SU-DHL-6 (cell line): Measurements from ENCODE around the gene C1orf185.

ENCODE experiments used
- H2AFZ ChIP-seq: fragments of 200-600 bp; sonication (generic); 2 replicates; pipeline ENCODE4 v1.6.1; 2014; ENCODE audit warnings: low read depth, mild to moderate bottlenecking, moderate library complexity, mixed read lengths, antibody characterized with exemption, low read length; ENCODE audit not compliant: severe bottlenecking
- H3F3A ChIP-seq: fragments of 200-600 bp; shearing (Covaris generic); 2 replicates; pipeline ENCODE4 v1.6.0; 2016; ENCODE audit warnings: antibody characterized with exemption, mild to moderate bottlenecking; ENCODE audit not compliant: insufficient read depth
- H3K27ac ChIP-seq: fragments of 200-600 bp; sonication (generic); 2 replicates; pipeline ENCODE4 v1.5.1; 2016; ENCODE audit warnings: low read depth, mild to moderate bottlenecking, low read length, moderate library complexity, mixed read lengths
- H3K27me3 ChIP-seq: fragments of 200-600 bp; sonication (generic), shearing (Covaris generic); 2 replicates; pipeline ENCODE4 v1.6.0; 2014; ENCODE audit warnings: mild to moderate bottlenecking, low read length
- H3K36me3 ChIP-seq: fragments of 200-600 bp; sonication (generic); 2 replicates; pipeline ENCODE4 v1.6.1; 2014; ENCODE audit warnings: mild to moderate bottlenecking, low read length, mixed read lengths
- H3K4me2 ChIP-seq: fragments of 300-600, 200-600 bp; shearing (Covaris generic), sonication (generic); 2 replicates; pipeline ENCODE4 v1.6.0; 2014; ENCODE audit warnings: low read length, low read depth, mild to moderate bottlenecking; ENCODE audit not compliant: poor library complexity, severe bottlenecking
- H3K4me3 ChIP-seq: fragments of 200-600 bp; sonication (generic); 2 replicates; pipeline ENCODE4 v1.5.1; 2014; ENCODE audit warnings: antibody characterized with exemption, low read length, mild to moderate bottlenecking, mixed read lengths; ENCODE audit not compliant: insufficient read depth, poor library complexity, severe bottlenecking
- H3K79me2 ChIP-seq: fragments of 200-600 bp; sonication (generic); 2 replicates; pipeline ENCODE4 v1.6.1; 2014; ENCODE audit warnings: mild to moderate bottlenecking, low read length, moderate library complexity; ENCODE audit not compliant: insufficient read depth
- H3K9ac ChIP-seq: fragments of 200-600 bp; sonication (generic); 2 replicates; pipeline ENCODE4 v1.7.0; 2014; ENCODE audit warnings: mild to moderate bottlenecking, low read length
- H3K9me2 ChIP-seq: fragments of 200-600 bp; sonication (generic); replicated peaks from 2 replicates; pipeline ENCODE4 v1.6.1; 2014; ENCODE audit warnings: low read length; ENCODE audit not compliant: insufficient read depth
- H3K9me3 ChIP-seq: fragments of 200-600 bp; sonication (generic); 2 replicates; pipeline ENCODE4 v1.6.1; 2014; ENCODE audit warnings: low read length, mixed read lengths; ENCODE audit not compliant: insufficient read depth
- H4K20me1 ChIP-seq: fragments of 200-600 bp; sonication (generic); 2 replicates; pipeline ENCODE4 v1.6.1; 2014; ENCODE audit warnings: low read depth, mild to moderate bottlenecking, antibody characterized with exemption, low read length, moderate library complexity, mixed read lengths
- CTCF ChIP-seq: fragments of 200-600 bp; sonication (generic); IDR thresholded peaks from one replicate; pipeline ENCODE4 v1.5.1; 2017; ENCODE audit warnings: antibody characterized with exemption, mild to moderate bottlenecking, low read length, moderate library complexity; ENCODE audit not compliant: insufficient read depth, poor library complexity, severe bottlenecking
- EZH2phosphoT487 ChIP-seq: fragments of 200-600 bp; sonication (generic), shearing (Covaris generic); conservative IDR thresholded peaks from 2 replicates; pipeline ENCODE4 v1.6.1; 2018; ENCODE audit warnings: mild to moderate bottlenecking, antibody characterized with exemption, low read length, moderate library complexity, mixed read lengths

The C1orf185 gene

GRCh38 chr1:51101976-51102375, at the start of gene C1orf185:
TSS of gene C1orf185 (plus strand) at chr1:51102228. CDS start at chr1:51102234, 6 bp downstream.
- Histone ChIP-seq H3K9me3 (0 out of 2 replicates have a peak, but pooled peaks cover 4% of the 10 kb centered on the region), H3F3A (no peaks in the 10 kb centered on the region), H3K27ac (no peak within 1 kb of the TSS), H3K79me2 (no peaks in the 10 kb centered on the region), H4K20me1 (no peaks in the 10 kb centered on the region), H3K4me3 (no peak within 1 kb of the TSS), H3K9me2 (no peaks in the 10 kb centered on the region), H2AFZ (no peak within 1 kb of the TSS), H3K4me2 (no peak within 1 kb of the TSS), H3K27me3 (no peaks in the 10 kb centered on the region), H3K9ac (no peak within 1 kb of the TSS), H3K36me3 (no peaks in the 10 kb centered on the region)
- TF ChIP-seq CTCF (no peak), EZH2phosphoT487 (no peak)

GRCh38 chr1:51058858-51059257, 43.2 kb upstream of the C1orf185 start:
- no peaks in the 10 kb centered on the region for H3K79me2 ChIP-seq
- no peak overlapping the region for H3K9ac ChIP-seq
- no peaks in the 10 kb centered on the region for H4K20me1 ChIP-seq
- no peak overlapping the region for H3K27ac ChIP-seq
- no peak overlapping the region for H3K4me2 ChIP-seq
- H2AFZ ChIP-seq: no peak overlapping the region
- H3K9me3 ChIP-seq: no peaks in the 10 kb centered on the region
- no peak overlapping the region for H3K4me3 ChIP-seq
- peak; percentile 41 for TF ChIP-seq CTCF
- no peak for TF ChIP-seq EZH2phosphoT487
- H3K36me3 ChIP-seq: no peaks in the 10 kb centered on the region
- H3F3A ChIP-seq: no peaks in the 10 kb centered on the region
- no peaks in the 10 kb centered on the region for H3K9me2 ChIP-seq
- H3K27me3 ChIP-seq: no peaks in the 10 kb centered on the region

GRCh38 chr1:51061231-51061918, 40.7 kb upstream of the C1orf185 start:
- TF ChIP-seq EZH2phosphoT487 (no peak), CTCF (no peak)
- Histone ChIP-seq H4K20me1 (no peaks in the 10 kb centered on the region), H3K79me2 (no peaks in the 10 kb centered on the region), H3K9me3 (no peaks in the 10 kb centered on the region), H3K9ac (no peak overlapping the region), H3K9me2 (no peaks in the 10 kb centered on the region), H3K27ac (no peak overlapping the region), H3K36me3 (no peaks in the 10 kb centered on the region), H3K27me3 (no peaks in the 10 kb centered on the region), H2AFZ (no peak overlapping the region), H3K4me2 (no peak overlapping the region), H3K4me3 (no peak overlapping the region), H3F3A (no peaks in the 10 kb centered on the region)
